C4-2B (cell line): ENCODE results near the gene NR5A2.

ENCODE experiments used
- H3K27ac ChIP-seq: fragments of 450-650 bp; 2 replicates; pipeline ENCODE4 v1.5.1; 2017
- CTCF ChIP-seq: fragments of 450-650 bp; conservative IDR thresholded peaks from 2 replicates; pipeline ENCODE4 v1.5.1; 2017; ENCODE audit warnings: mild to moderate bottlenecking
- ZFX ChIP-seq: fragments of 450-650 bp; IDR thresholded peaks from 2 replicates; pipeline ENCODE4 v1.6.1; 2017

Gene NR5A2

GRCh38 chr1:200206340-200206739, 178.8 kb downstream of the NR5A2 start:
- no peak for TF ChIP-seq CTCF
- no peak for TF ChIP-seq ZFX
- H3K27ac ChIP-seq: no peak overlapping the region

DNA sequence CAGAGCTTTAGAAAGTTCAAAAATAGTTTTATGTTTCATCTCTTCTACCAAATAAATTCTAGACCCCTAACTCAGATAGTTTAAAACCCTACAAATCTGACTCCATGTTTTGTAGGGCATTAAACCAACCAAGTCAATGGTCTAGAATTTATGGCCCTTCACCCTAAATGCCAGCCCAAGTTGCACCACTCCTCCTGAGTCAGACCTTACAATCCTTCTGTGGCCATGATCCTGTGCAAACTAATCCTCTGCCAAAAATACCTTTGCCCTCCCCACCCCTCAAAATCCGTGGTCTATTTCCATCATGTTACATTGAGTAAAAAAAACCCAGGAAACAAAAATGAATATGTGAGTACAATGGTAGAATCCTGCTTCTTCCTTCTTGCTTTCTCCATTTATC, 179.3 kb downstream of the NR5A2 start:
- H3K27ac ChIP-seq: no peak overlapping the region
- TF ChIP-seq CTCF: no peak
- TF ChIP-seq ZFX: no peak

DNA sequence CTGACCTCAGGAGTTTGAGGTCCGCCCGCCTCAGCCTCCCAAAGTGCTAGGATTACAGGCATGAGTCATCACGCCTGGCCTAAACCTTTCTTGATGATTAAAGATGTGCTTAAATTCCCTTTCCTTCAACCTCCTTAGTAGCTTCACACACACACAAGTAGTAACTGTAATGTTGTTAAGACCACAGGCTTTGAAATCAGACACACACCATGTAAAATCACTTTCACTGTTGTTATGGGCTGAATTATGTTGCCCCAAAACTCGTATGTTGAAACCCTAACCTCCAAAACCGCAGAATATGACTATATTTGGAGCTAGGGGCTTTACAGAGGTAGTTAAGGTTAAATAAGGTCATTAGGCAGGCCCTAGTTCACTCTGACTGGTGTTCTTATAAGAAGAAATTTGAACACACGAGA, 180.2 kb downstream of the NR5A2 start:
- TF ChIP-seq CTCF (no peak), ZFX (no peak)
- H3K27ac ChIP-seq: no peak overlapping the region

- TF ChIP-seq ZFX: no peak
- TF ChIP-seq CTCF: no peak
- H3K27ac ChIP-seq: no peak overlapping the region
These were observed 183.6 kb downstream of the NR5A2 start for GRCh38 chr1:200211157-200211556.

- TF ChIP-seq CTCF: no peak
- TF ChIP-seq ZFX: no peak
These were observed 185.9 kb downstream of the NR5A2 start for GRCh38 chr1:200213392-200213791.

DNA sequence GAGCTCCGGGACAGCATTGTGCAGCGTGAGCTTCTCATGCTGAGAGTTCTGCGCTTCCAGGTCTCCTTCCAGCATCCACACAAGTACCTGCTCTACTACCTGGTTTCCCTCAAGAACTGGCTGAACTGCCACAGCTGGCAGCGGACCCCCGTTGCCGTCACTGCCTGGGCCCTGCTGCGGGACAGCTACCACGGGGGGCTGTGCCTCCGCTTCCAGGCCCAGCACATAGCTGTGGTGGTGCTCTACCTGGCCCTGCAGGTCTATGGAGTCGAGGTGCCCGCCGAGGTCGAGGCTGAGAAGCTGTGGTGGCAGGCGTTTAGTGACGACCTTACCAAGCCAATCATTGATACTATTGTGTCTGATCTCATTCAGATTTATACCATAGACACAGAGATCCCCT, 186.4 kb downstream of the NR5A2 start:
- H3K27ac ChIP-seq: no peak overlapping the region
- TF ChIP-seq ZFX: no peak
- no peak for TF ChIP-seq CTCF

More at GRCh38 chr1:200213392-200213791, 185.9 kb downstream of the NR5A2 start:
- no peak overlapping the region for H3K27ac ChIP-seq

DNA sequence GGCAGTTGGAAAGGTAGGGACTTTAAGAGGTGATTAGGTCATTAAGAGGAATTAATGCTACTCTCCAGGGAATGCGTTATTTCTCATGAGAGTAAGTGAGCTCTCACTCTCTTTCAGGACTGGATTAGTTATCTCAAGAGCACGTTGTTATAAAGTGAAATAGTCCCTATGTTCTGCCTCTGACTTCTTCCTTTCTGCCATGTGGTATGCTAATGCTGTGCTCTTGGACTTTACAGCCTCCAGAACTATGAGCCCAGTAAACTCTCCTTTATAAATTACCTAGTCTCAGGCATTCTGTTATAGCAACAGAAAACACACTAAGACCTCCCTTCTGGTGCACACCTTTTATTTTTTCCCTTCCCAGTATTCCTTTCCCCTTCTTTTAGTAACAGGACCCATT, 187.8 kb downstream of the NR5A2 start:
- H3K27ac ChIP-seq: no peak overlapping the region
- TF ChIP-seq CTCF (no peak), ZFX (no peak)

- H3K27ac ChIP-seq: no peak overlapping the region
- TF ChIP-seq CTCF: no peak
- no peak for TF ChIP-seq ZFX
These were observed 190.2 kb downstream of the NR5A2 start for GRCh38 chr1:200217703-200218102.
